Stimulated activated CD4-positive, alpha-beta T cell treated with anti-CD3 and anti-CD28 coated beads, TNF-alpha, amount 100 ng/mL, for 48 hours (primary cell): ENCODE measurements around the gene GPHN.
A peak's percentile ranks its signal among the peaks of the same experiment; 100 is the strongest.

ENCODE experiments used
- DNase-seq, 3 donors: peaks; one replicate each; pipeline ENCODE4 v3.0.0-alpha.2; 2020; ENCODE audit warnings: low read depth in 3 of 3

Gene GPHN

DNA sequence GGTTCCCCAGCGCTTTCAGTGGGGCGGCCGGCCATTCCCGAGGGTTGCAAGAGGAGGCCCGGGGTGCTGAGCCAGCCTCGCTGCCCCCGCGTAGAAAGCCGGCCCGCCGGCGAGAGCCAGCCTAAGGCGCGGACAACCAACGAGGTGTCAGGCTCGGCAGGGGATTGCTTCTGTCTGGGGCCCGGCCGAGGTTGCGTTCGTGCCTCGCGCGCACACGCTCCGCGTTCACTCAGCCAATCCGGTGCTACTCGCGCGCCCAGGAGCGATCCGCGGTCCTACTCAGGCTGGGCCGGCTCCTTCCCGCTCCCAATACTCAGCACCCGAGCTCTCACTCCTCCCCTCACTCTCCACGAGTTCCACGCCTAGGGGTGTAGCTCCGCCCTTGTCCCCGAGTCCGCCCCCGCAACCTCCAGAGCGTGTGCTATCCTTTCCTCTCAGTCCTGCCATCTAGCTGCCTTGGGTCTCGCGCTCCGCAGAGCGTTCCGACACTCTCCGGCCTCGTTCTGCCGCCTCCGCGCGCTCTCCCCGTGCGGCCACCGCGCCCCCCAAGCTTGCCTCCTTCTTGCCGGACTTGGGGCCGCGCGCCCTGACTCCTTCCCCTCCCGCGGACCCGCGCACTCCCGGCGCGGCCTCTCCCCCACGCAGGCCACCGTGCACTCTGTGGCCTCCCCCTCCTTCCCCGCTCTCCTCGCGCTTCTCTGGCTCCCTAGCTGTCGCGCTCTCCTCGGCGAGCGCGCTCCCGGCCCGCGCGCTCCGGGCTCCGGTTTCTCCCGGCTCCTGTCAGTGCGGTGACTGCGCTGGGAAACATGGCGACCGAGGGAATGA, at the start of gene GPHN:
TSS of gene GPHN (plus strand) at position 426 of the 825 bp plus-strand sequence.
- DNase-seq: peak; percentile 83 to 89 (median 89)

DNA sequence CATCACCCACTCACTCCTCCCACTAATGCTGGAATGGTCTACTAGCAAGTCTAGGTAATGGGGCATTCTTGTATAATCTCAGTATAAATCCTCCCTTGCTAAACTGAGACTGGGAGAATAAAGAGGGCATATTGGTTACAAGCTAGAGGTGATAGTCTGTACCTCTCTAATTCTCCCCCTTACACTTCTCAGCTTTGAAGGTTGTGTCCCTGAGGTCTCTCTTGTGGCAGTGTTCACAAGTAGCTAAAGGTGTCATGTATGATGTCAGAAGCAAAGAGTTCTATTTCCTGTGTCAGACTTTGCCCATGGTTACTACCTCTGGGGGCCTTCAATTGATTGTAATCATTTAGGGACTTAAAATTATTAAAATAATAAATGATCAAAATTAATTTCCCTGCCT, 48.3 kb upstream of the GPHN start:
- no peak for DNase-seq

DNA sequence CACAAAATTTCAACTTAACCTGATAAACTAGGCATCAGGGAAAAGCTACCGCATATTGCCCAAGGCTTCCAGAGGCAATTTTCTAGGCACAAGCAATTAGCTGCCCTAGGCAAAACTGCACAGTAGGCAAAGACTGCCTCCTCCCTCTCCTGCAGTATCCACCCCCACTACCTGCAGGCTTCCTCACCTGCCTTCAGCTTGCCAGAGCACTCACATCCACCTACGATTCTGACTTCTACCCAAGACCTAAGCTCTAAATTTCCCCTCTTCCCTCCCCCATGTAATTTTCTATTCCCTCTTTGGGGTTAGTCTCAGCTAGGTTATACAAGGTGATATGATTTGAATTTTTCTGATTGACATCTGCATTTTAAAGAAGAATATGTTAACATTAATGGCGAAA, 43.7 kb upstream of the GPHN start:
- DNase-seq: no peak

DNA sequence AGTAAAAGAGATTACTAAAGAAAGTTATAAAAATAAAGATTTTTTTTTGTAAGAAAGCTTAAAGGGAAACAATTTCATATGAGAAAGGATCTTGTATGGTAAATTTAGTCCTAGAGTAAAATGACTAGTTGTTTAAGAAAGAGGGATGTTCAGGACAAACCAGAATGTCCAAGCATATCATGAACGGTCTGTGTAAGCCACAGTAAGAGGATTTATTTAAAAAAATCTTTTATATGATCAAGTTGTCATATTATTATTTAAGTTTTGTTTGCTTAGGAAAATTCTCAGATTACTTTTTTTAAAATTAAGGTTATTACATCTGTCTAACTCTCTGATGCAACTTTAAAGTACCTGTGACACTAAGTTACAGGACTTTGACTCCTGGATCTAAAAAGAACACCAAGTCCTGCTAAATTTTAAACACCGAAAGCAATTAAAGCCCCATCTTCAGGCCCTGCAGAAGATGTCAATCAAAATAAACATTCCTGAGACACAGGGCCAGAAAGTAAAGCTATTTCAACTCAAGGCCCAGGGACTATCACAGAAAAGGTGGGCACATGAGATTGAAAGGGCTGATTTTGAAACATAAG, 39.1 kb upstream of the GPHN start:
- DNase-seq: no peak

DNA sequence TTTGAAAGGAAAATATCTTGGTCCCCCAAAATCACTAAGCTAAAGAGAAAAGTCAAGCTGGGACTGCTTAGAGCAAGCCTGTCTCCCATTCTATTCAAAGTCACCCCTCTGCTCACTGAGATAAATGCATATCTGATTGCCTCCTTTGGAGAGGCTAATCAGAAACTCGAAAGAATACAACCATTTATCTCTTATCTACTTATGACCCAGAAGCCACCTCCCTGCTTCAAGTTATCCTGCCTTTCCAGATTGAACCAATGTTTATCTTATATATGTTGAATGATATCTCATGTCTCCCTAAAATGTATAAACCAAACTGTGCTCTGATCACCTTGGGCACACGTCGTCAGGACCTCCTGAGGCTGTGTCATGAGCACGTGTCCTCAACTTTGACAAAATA, 36.4 kb upstream of the GPHN start:
- DNase-seq: no peak

DNA sequence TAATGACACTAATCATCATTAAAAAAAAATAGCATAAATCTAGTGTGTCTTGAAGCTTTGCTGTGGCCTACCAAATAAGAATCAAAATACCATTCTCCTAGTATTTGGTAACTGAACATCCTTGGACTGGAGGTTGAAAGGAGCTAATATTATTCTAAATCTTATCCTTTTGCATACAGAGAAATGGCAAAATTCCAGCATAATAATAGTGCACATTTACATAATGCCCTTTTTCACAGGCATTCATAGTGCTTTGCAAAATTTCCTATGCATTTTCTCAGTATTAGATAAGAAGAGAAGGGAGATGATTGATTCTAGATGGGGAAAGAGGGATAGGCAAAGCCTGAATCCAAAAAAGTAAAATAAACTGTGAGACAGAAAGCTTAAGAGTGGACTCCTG, 35.7 kb upstream of the GPHN start:
- DNase-seq: no peak

DNA sequence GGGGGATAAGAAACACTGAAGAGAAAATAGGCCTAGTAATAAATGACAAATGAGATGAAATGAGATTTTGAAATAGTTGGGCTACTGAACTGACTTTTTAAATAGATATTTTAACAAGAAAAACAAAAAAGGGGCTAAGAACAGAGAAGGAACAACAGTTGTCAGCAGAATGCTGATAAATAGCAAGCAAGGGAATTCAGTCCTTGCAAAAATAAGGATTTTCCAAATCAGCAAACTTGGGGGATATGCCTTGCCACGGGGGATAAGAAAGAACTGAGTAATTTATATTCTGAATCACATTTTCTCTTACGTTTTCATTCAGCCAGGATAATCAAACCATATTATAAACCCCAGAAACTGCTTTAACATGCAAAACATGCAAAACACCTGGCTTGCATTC, 34.7 kb upstream of the GPHN start:
- DNase-seq: no peak

DNA sequence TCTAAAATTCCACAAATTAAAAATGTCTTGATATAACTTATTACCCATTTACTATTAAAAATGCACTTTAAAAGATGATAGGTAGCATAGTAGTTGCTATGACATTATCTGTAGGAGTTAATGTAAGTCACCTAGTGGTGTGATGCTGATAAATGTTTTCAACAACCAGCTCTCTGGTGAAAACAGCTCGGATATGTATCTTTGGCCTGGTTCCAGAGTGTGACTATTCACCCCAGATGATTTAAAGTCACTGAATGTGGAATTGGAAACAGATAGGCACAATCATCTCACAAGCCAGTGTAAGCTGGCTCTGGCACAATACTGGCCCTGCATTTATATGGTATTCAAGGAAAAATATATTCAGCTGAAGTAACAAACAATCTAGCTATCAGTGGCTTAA, 31.0 kb upstream of the GPHN start:
- DNase-seq: no peak

DNA sequence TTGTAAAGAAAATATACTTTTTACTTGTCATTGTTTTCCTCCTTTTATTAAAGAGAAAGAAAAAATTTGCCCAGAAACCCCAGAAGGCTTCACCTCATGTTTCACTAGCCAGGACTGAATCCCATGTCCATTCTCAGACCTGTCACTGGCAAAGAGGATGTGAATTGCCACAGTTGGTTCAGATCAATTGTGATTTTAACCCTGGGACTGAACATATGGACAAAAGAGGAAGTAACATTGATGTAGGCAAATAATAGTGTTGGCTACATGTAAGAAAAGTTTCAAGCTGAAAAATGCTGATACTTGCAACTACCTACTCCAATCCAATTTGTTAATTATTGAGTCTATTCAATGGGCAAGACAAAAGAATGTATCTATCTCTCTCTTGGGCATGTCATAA, 30.4 kb upstream of the GPHN start:
- DNase-seq: no peak

DNA sequence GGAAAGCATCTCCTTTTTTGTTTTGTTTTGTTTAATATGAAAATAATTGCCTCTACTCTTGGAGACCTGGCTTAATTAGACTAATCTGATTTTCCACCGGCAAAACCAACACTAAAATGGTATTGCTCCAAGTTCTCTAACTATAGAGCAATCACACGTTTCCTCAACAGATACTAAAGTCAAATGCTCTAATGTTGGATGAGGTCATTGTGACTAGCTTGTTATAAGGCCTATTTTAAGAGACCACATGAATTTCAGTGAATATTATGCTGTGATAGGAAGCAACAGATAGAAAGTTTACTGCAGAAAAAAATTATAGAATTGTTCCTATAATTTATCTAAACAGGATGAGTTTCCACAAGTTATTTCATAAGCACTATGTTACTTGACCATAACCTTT, 25.1 kb upstream of the GPHN start:
- no peak for DNase-seq

DNA sequence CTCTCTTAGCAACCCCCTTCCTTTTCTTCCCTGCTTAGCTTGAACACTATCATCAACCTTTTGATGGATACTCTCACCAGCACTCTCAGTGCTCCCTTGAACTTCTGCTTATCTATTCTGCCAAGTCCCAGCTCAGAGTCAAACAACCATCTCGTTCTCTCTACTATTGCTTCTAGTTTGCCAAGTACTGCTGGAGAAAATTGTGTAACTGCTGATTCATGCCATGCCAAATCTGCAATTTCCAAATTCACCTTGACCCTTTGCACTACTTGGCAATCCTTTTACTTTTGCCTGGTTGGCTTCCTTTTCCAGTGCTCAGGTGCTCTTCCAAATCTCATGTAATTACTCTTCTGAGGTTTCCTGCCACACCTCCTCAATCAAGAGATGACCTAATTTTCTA, 24.6 kb upstream of the GPHN start:
- DNase-seq: no peak

DNA sequence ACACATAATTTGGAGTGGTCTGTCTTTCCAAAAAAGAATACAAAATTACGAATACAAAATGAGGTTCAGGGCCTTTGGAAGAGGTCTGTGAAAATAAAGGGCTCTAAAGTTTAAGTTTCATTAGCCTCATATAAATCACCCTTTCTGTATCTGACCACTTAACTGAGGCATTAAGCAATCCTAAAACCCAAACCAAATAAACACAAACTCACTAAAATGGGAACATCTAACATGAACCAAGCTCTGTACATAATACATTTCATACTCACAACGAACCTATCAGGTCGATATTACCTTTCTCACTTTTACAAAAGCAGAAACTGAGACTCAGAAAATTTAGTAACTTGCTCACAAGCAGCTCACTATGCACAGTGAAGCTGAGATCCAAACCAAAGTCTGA, 22.9 kb upstream of the GPHN start:
- no peak for DNase-seq

DNA sequence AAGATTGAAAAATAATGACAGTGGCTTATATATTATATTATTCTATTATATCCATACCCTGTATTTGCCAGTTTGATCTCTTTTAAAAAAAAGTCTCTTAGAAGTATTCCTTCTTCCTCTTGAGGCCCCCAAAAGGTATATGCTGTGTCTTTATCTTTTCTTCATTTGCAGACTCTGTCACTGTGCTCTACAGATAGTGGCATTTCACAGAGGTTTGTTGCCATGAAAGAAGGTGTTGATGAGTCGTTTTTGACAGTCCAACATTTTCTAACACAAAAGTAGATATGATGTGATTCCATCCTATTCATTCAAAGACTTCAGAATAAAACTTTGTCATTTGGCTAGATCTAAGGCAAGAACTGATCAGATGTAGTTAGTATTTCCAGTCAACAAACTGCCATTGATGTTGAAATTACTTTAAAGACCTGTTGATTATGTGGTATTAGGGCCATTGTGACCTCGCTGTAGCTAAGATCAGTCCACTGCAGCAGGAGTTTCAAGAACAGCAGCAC, 22.0 kb upstream of the GPHN start, which contains the start of gene CCDC196:
TSS of gene CCDC196 (plus strand) at position 462 of the 512 bp plus-strand sequence. CDS start 132 bp downstream, outside the sequence.
- no peak for DNase-seq

DNA sequence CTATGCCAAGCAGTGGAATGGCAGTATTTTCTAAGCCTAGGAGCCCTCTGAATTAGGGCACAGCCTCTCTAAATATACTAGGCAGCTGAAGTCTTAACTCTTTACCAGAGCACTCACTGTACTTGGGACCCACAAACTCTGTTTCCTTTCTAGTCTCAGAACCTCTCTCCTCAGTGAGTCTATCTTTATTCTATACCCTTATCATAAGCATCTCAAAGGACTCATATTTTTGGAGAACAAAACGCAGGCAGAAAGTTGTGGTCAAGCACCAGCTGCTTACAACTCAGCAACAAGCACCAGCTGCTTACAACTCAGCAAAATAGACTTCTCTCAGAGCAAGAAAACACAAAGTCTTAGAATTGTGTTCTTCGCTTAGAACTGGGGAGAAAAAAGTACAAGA, 20.8 kb upstream of the GPHN start:
- DNase-seq: no peak

DNA sequence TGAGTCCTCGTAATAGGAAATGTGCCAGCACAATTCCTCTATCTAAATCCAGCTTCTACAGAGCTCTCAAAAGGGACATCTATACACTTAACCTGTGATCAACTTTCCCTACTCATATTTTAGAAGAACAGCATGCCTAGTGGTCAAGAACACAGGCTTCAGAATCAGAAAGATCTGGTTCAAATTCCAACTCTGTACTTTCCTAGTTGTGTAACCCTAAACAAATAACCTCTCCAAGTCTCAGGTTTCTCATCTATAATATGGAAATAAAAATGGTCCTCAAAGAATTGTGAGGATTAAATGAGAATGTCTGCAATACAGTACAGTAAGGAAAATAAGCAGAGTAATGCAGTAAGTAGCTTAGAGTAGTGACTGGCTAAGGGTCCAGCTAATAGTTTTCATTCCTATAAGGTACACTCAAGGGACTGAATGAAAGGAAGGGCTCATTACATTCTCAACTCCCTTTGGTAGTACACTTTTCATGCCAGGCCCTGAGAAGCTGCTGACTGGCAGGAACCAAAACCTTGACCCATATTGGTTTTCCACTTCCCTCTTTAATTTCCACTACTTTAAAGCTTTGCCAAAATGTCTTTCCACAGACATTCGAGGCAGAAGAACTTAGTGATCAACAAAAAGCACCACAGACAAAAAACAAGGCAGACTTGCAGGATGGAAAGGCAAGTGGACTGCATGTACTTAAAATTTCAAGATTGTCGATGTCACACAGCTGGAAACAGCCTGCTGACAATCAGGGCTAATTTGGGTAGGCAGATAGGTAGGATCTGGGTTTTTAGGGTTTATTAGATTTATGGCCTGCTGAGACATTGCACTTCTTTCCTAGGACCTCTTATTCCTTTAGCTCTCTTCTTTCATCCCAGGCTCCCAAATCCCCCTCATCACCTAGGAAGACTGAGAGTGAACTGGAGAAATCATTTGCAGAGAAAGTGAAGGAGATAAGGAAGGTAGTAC, 17.5 kb upstream of the GPHN start:
- DNase-seq: no peak

DNA sequence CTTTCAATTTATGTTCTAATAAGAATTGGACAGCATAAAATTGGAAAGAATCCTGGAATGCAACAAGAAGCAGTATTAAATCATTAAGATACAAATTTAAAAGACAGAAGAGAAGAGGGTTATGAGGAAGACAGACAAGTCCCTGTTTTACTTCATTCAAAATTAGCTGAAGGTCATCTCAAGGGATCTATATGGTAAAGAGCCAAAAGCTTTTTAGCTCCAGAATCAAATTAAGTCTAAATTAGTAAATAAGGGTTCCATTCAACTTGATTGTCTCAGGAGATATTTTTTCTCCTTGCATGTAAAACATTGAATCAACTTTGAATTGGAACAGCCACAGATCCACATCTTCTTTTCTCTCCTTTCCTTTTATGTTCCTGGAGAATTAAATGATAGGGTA, 14.2 kb upstream of the GPHN start:
- DNase-seq: no peak

DNA sequence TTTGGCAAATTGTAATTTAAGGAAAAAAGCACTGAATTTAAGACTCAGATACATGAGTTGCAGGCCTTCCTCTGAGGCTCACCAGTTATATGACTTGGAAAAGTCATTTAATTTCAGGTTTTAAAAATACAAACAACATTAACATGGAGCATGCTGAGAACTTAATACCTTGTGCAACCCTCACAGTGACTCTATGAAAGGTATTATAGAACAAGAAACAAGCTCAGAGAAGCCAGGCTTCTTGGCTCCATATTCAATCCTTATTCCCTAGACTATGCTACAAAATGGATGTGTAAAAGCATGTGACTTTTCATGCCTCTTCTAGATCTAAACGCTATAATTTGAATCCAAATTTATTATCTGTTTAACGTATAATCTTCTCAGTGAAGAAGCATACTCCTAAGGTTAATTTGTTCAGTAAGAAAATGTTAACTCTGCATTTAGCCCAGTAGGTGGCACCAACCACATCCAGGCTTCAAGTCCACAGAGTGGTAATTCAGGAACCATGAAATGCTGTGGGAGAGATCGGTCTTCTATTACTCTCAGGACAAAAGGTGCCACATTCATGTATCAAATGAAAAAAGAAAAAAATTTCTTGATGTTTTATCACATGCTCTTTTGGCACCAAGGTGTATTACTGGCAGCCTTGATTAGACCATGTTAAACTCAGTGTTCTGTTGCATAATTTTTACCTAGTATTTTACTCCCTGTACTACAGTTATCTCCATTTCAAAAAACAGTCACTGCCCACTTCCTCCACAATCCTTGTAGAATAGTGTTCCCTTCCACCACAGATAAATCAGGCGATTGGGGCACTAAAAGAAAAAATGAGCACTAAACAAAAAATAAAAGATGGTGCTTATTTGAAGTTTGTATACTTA, 12.5 kb upstream of the GPHN start:
- no peak for DNase-seq

DNA sequence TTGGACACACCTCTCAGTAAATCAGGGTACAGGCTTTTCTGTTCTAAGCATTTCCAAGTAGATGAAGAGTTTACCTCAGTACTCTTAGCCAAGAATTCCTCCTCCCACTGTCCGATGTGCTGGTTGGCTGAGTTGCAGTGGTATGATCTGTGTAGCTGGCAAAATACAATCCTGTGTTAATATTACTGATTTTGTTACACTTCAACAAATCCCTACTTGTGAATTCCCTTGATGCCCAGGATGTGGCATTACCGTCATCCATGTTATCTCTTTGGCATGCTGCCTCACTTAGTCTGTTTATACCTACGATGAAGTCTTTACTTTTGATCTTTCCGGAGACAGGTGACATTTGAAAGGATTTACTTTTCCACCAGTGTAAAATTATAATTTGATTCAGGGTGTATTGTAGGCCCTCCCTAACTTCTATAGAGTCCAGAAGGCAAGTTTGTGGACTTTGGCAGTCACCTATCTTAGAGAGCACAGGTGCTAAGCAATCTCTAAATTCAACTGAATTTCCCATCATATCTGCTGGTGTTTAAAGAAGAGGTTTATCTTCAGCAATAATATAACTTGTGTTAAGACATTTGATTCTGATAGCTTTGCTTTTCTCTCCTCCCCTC, 11.6 kb upstream of the GPHN start:
- DNase-seq: no peak

DNA sequence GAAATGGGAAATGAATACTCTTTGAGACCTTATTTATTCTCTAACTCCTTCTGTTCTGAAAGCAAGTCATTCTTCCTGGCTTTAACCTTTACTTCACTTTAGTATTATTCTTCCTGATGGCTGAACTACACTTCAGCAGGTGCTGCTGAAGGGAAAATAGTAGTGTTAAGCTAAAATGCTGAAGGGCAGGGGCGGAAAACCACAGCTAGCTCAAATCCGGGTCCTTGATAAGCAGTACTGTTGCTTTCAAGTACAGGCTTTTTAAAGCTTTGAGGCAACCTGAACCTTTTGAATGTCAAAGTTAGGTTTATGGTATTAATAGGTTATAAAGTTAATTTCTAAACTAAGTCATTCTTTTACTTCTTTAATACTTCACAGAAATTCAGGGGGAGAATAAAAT, 11.0 kb upstream of the GPHN start:
- no peak for DNase-seq

DNA sequence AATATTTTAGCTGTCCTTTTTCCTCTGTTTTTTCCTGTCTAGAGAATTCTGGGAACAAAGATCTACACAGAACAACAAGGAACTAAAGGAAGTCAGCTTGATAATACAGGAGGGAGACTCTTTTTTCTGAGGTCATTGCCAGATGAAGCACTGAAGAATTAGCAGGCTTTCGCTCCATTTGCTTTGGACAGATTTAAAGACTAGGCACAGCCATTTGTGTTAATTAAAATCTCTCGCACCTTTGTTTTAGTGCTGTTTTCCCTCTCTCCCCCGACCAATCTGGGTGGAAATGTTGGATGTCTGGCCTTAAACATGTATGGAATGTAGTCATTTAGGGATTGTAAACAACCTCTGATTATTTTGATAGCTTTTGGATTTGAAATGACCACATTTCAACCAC, 9.6 kb upstream of the GPHN start:
- DNase-seq: no peak

DNA sequence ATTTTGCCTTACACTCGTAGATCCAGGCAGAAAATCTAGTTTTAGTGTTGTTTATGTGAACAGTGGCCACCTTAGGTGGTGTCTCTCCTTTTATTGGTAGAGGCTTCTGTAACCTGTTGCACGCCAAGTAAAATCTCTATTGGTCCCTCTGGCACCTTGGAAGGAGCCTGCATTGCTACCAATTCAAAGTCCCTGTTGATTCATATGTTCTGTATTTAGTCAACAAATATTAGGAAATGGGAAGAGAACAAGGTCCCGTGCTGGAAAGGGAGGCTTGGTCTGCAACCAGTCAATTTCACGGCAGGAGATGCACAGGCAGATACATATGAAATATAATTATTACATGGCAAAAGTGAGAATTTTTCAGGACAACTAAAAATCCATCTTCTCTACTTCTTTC, 6.4 kb upstream of the GPHN start:
- no peak for DNase-seq
